HepG2 (cell line): ENCODE results near the gene CEACAM16. TPM values are rescaled to one million over a fixed set of nuclear protein-coding genes. Genes with fewer than 3 reads are reported as not detected.

ENCODE experiments used
- CHD2 ChIP-seq: IDR thresholded peaks from 2 replicates; pipeline ENCODE4 v1.6.1; 2011; ENCODE audit warnings: low read depth, low read length, improper control_type of control experiment
- EP300 ChIP-seq, 3 experiments: sonication (generic) in 1 of 3; formaldehyde crosslinking in 1 of 3; IDR thresholded peaks; 2 replicates each; pipeline versions ENCODE4 v1.5.1 to v1.6.1; 2011 to 2020; ENCODE audit warnings: low read depth in 2 of 3, low read length in 2 of 3, borderline replicate concordance in 1 of 3, improper control_type of control experiment in 1 of 3, mild to moderate bottlenecking in 1 of 3, missing genetic modification reagents in 1 of 3, moderate library complexity in 1 of 3
- GATA4 ChIP-seq: sonication (generic); IDR thresholded peaks from 2 replicates; pipeline ENCODE4 v1.6.1; 2016; ENCODE audit warnings: antibody characterized with exemption, low read depth, borderline replicate concordance
- JUN ChIP-seq: sonication (generic); formaldehyde crosslinking; IDR thresholded peaks from 2 replicates; pipeline ENCODE4 v1.4.0; 2020; ENCODE audit warnings: mild to moderate bottlenecking, missing genetic modification reagents
- LCORL ChIP-seq, 2 experiments: fragments of 450-650 bp in 1 of 2; sonication (generic) in 1 of 2; formaldehyde crosslinking in 1 of 2; IDR thresholded peaks; 2 replicates each; pipeline versions ENCODE4 v1.5.0 to v1.6.1; 2017 to 2020; ENCODE audit warnings: antibody characterized with exemption in 1 of 2, missing genetic modification reagents in 1 of 2
- MBNL3 ChIP-seq: fragments of 250-450 bp; sonication (Bioruptor Pico); conservative IDR thresholded peaks from 2 replicates; pipeline ENCODE4 v1.8.0; 2022; ENCODE audit warnings: mild to moderate bottlenecking, inconsistent platforms
- NFKB2 ChIP-seq: sonication (generic); formaldehyde crosslinking; IDR thresholded peaks from 2 replicates; pipeline ENCODE4 v1.4.0; 2020; ENCODE audit warnings: missing genetic modification reagents, borderline replicate concordance
- SP1 ChIP-seq, 2 experiments: fragments of 450-650 bp in 1 of 2; sonication (generic) in 1 of 2; formaldehyde crosslinking in 1 of 2; IDR thresholded peaks; 2 replicates each; pipeline versions ENCODE4 v1.4.0 to v1.6.1; 2016 to 2020; ENCODE audit warnings: missing genetic modification reagents in 1 of 2
- ZBTB38 ChIP-seq: sonication (generic); formaldehyde crosslinking; IDR thresholded peaks from 2 replicates; pipeline ENCODE4 v1.5.1; 2020; ENCODE audit warnings: mild to moderate bottlenecking, missing genetic modification reagents
- ZNF205 ChIP-seq: IDR thresholded peaks from 2 replicates; pipeline ENCODE4 v1.6.1; 2018; ENCODE audit warnings: missing biosample characterization, missing genetic modification reagents
- ZNF264 ChIP-seq: sonication (generic); formaldehyde crosslinking; IDR thresholded peaks from 2 replicates; pipeline ENCODE4 v1.4.0; 2020; ENCODE audit warnings: missing genetic modification reagents
- ZNF350 ChIP-seq: sonication (generic); formaldehyde crosslinking; IDR thresholded peaks from 2 replicates; pipeline ENCODE4 v1.4.0; 2020; ENCODE audit warnings: mild to moderate bottlenecking, low read depth, missing genetic modification reagents, borderline replicate concordance
- ZNF567 ChIP-seq: sonication (generic); formaldehyde crosslinking; IDR thresholded peaks from 2 replicates; pipeline ENCODE4 v1.8.1; 2023; ENCODE audit warnings: mild to moderate bottlenecking, missing genetic modification reagents, borderline replicate concordance
- ZNF614 ChIP-seq: IDR thresholded peaks from 2 replicates; pipeline ENCODE4 v1.6.1; 2018; ENCODE audit warnings: missing biosample characterization, missing genetic modification reagents, inconsistent platforms, borderline replicate concordance
- ZNF687 ChIP-seq: sonication (generic); formaldehyde crosslinking; IDR thresholded peaks from 2 replicates; pipeline ENCODE4 v1.5.1; 2020; ENCODE audit warnings: mild to moderate bottlenecking, missing genetic modification reagents, moderate library complexity
- ZNF788 ChIP-seq: sonication (generic); formaldehyde crosslinking; IDR thresholded peaks from 2 replicates; pipeline ENCODE4 v1.5.0; 2020; ENCODE audit warnings: mild to moderate bottlenecking, missing genetic modification reagents, borderline replicate concordance
- polyA plus RNA-seq, 8 experiments: library from polyadenylated mRNA; depleted of rRNA in 3 of 8; stranded (reverse) in 7 of 8; unstranded in 1 of 8; fragments of >200 nt; fragmentation: Illumina TruSeq in 4 of 8; extraction: Trizol in 4 of 8; gene quantifications; 2 replicates each; pipeline versions ENCODE4 v1.2.1 to v1.2.3, GENCODE V29; 2011 to 2016; ENCODE audit warnings: low read depth in 4 of 8, missing spikeins in 1 of 8, mixed read lengths in 1 of 8; ENCODE audit not compliant: insufficient read depth in 1 of 8
- total RNA-seq, 5 experiments: library from RNA; depleted of rRNA; stranded (reverse); fragments of >200 nt; fragmentation: Illumina TruSeq; extraction: Trizol; gene quantifications; 2 replicates each; pipeline ENCODE4 v1.2.3, GENCODE V29; 2016; ENCODE audit warnings: low read depth in 1 of 5
- TF ChIP-seq, protein P1 (sequence below): IDR thresholded peaks from 2 replicates; pipeline ENCODE4 v1.6.1; 2016; ENCODE audit warnings: missing genetic modification reagents, missing compliant biosample characterization
- TF ChIP-seq, protein P2 (sequence below): sonication (generic); formaldehyde crosslinking; IDR thresholded peaks from 2 replicates; pipeline ENCODE4 v1.4.0; 2020; ENCODE audit warnings: missing genetic modification reagents, borderline replicate concordance
- TF ChIP-seq, protein P3 (sequence below): sonication (generic); formaldehyde crosslinking; IDR thresholded peaks from 2 replicates; pipeline ENCODE4 v1.5.1; 2020; ENCODE audit warnings: mild to moderate bottlenecking, moderate library complexity, missing genetic modification reagents

The CEACAM16 gene
- total and polyA plus RNA-seq, 2 of the 13 experiments (the other 11 are each of a cell fraction or from before 2014, with no cell fraction given) = not detected

GRCh38 chr19:44689290-44690130 lies 9.4 kb upstream of the CEACAM16 start (continued):
- TF ChIP-seq ZNF687 (CRISPR knock-in tag) = peak; percentile 64
- no peak for TF ChIP-seq ZNF567 (CRISPR knock-in tag)
- TF ChIP-seq, protein P1, sequence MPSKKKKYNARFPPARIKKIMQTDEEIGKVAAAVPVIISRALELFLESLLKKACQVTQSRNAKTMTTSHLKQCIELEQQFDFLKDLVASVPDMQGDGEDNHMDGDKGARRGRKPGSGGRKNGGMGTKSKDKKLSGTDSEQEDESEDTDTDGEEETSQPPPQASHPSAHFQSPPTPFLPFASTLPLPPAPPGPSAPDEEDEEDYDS (CRISPR knock-in tag) = no peak
- TF ChIP-seq NFKB2 (CRISPR knock-in tag) = peak; percentile 49; the same call in 1 of the 2 replicates
- TF ChIP-seq, protein P2, sequence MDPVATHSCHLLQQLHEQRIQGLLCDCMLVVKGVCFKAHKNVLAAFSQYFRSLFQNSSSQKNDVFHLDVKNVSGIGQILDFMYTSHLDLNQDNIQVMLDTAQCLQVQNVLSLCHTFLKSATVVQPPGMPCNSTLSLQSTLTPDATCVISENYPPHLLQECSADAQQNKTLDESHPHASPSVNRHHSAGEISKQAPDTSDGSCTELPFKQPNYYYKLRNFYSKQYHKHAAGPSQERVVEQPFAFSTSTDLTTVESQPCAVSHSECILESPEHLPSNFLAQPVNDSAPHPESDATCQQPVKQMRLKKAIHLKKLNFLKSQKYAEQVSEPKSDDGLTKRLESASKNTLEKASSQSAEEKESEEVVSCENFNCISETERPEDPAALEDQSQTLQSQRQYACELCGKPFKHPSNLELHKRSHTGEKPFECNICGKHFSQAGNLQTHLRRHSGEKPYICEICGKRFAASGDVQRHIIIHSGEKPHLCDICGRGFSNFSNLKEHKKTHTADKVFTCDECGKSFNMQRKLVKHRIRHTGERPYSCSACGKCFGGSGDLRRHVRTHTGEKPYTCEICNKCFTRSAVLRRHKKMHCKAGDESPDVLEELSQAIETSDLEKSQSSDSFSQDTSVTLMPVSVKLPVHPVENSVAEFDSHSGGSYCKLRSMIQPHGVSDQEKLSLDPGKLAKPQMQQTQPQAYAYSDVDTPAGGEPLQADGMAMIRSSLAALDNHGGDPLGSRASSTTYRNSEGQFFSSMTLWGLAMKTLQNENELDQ (CRISPR knock-in tag) = no peak; the same call in 1 of the 2 replicates
- TF ChIP-seq ZNF350 (CRISPR knock-in tag) = peak; percentile 20; the same call in 1 of the 2 replicates
- TF ChIP-seq EP300 (IDR thresholded peaks at IDR 0.05; ENCODE audit: low read depth in 2 of 2, low read length in 2 of 2) = no peak
- no peak for TF ChIP-seq EP300 (CRISPR knock-in tag; IDR thresholded peaks at IDR 0.05; ENCODE audit: borderline replicate concordance)
- no peak for TF ChIP-seq SP1 (IDR thresholded peaks at IDR 0.05)
- TF ChIP-seq SP1 (CRISPR knock-in tag; IDR thresholded peaks at IDR 0.05) = no peak
- no peak for TF ChIP-seq MBNL3 (CRISPR knock-in tag)
- no peak for TF ChIP-seq ZNF205 (CRISPR knock-in tag)
- TF ChIP-seq LCORL (IDR thresholded peaks at IDR 0.05) = no peak
- TF ChIP-seq LCORL (CRISPR knock-in tag; IDR thresholded peaks at IDR 0.05) = peak; percentile 44; the same call in 1 of the 2 replicates
- TF ChIP-seq ZNF614 = no peak
- TF ChIP-seq ZBTB38 (CRISPR knock-in tag) = no peak; the same call in 1 of the 2 replicates
- no peak for TF ChIP-seq CHD2
- TF ChIP-seq ZNF264 = no peak
- 0 out of 2 replicates have a peak, but pooled peaks have one; percentile 31 for TF ChIP-seq ZNF788
- no peak for TF ChIP-seq JUN (CRISPR knock-in tag)
- no peak for TF ChIP-seq GATA4
- TF ChIP-seq, protein P3, sequence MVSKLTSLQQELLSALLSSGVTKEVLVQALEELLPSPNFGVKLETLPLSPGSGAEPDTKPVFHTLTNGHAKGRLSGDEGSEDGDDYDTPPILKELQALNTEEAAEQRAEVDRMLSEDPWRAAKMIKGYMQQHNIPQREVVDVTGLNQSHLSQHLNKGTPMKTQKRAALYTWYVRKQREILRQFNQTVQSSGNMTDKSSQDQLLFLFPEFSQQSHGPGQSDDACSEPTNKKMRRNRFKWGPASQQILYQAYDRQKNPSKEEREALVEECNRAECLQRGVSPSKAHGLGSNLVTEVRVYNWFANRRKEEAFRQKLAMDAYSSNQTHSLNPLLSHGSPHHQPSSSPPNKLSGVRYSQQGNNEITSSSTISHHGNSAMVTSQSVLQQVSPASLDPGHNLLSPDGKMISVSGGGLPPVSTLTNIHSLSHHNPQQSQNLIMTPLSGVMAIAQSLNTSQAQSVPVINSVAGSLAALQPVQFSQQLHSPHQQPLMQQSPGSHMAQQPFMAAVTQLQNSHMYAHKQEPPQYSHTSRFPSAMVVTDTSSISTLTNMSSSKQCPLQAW (CRISPR knock-in tag) = no peak; the same call in 1 of the 2 replicates
